HepG2 (cell line): ENCODE data around the gene ATP2B3. TPM values are rescaled to one million over a fixed set of nuclear protein-coding genes. Genes with fewer than 3 reads are reported as not detected.
A peak's percentile ranks its signal among the peaks of the same experiment; 100 is the strongest.

Experiments used
- CCAR2 ChIP-seq: fragments of 200-400 bp; formaldehyde crosslinking; optimal IDR thresholded peaks from 2 replicates; pipeline ENCODE3; 2018; ENCODE audit warnings: low read depth, mild to moderate bottlenecking, low read length, moderate library complexity
- FOXA3 ChIP-seq: IDR thresholded peaks from 2 replicates; pipeline ENCODE4 v1.6.1; 2016; ENCODE audit warnings: missing genetic modification reagents, missing compliant biosample characterization
- HMG20A ChIP-seq: IDR thresholded peaks from 2 replicates; pipeline ENCODE4 v1.6.1; 2016; ENCODE audit warnings: borderline replicate concordance
- KDM1A ChIP-seq: IDR thresholded peaks from 2 replicates; pipeline ENCODE4 v1.6.1; 2016; ENCODE audit warnings: missing compliant biosample characterization
- NFE2L2 ChIP-seq: fragments of 150-350 bp; IDR thresholded peaks from 2 replicates; pipeline ENCODE4 v1.6.1; 2014; ENCODE audit warnings: low read length
- NR2F2 ChIP-seq: IDR thresholded peaks from 2 replicates; pipeline ENCODE4 v1.6.1; 2012; ENCODE audit warnings: low read depth, inconsistent platforms, borderline replicate concordance
- PAF1 ChIP-seq: IDR thresholded peaks from 2 replicates; pipeline ENCODE4 v1.6.1; 2016; ENCODE audit warnings: missing genetic modification reagents, missing compliant biosample characterization
- PAX8 ChIP-seq: sonication (generic); formaldehyde crosslinking; IDR thresholded peaks from 2 replicates; pipeline ENCODE4 v1.8.0; 2022; ENCODE audit warnings: mild to moderate bottlenecking, missing genetic modification reagents, borderline replicate concordance
- RBM22 ChIP-seq: fragments of 200-400 bp; formaldehyde crosslinking; optimal IDR thresholded peaks from 2 replicates; pipeline ENCODE3; 2017; ENCODE audit warnings: mild to moderate bottlenecking, low read length, moderate library complexity
- REL ChIP-seq: sonication (generic); formaldehyde crosslinking; conservative IDR thresholded peaks from 2 replicates; pipeline ENCODE4 v1.8.0; 2022; ENCODE audit warnings: mild to moderate bottlenecking, missing genetic modification reagents, moderate library complexity
- THAP11 ChIP-seq: IDR thresholded peaks from 2 replicates; pipeline ENCODE4 v1.6.1; 2016; ENCODE audit warnings: missing biosample characterization, missing genetic modification reagents
- ZKSCAN8 ChIP-seq: IDR thresholded peaks from 2 replicates; pipeline ENCODE4 v1.6.1; 2016; ENCODE audit warnings: borderline replicate concordance, missing genetic modification reagents, missing compliant biosample characterization
- ZNF124 ChIP-seq: sonication (generic); formaldehyde crosslinking; IDR thresholded peaks from 2 replicates; pipeline ENCODE4 v1.4.0; 2020; ENCODE audit warnings: missing genetic modification reagents
- ZNF776 ChIP-seq: sonication (generic); formaldehyde crosslinking; IDR thresholded peaks from 2 replicates; pipeline ENCODE4 v1.4.0; 2020; ENCODE audit warnings: mild to moderate bottlenecking, missing genetic modification reagents
- polyA plus RNA-seq, 8 experiments: library from polyadenylated mRNA; depleted of rRNA in 3 of 8; stranded (reverse) in 7 of 8; unstranded in 1 of 8; fragments of >200 nt; fragmentation: Illumina TruSeq in 4 of 8; extraction: Trizol in 4 of 8; gene quantifications; 2 replicates each; pipeline versions ENCODE4 v1.2.1 to v1.2.3, GENCODE V29; 2011 to 2016; ENCODE audit warnings: low read depth in 4 of 8, missing spikeins in 1 of 8, mixed read lengths in 1 of 8; ENCODE audit not compliant: insufficient read depth in 1 of 8
- total RNA-seq, 5 experiments: library from RNA; depleted of rRNA; stranded (reverse); fragments of >200 nt; fragmentation: Illumina TruSeq; extraction: Trizol; gene quantifications; 2 replicates each; pipeline ENCODE4 v1.2.3, GENCODE V29; 2016; ENCODE audit warnings: low read depth in 1 of 5
- TF ChIP-seq, protein P1 (sequence below): sonication (generic); formaldehyde crosslinking; IDR thresholded peaks from 2 replicates; pipeline ENCODE4 v1.5.0; 2020; ENCODE audit warnings: missing genetic modification reagents
- TF ChIP-seq, protein P2 (sequence below): sonication (generic); formaldehyde crosslinking; IDR thresholded peaks from 2 replicates; pipeline ENCODE4 v1.5.1; 2020; ENCODE audit warnings: missing genetic modification reagents, mild to moderate bottlenecking, borderline replicate concordance
- TF ChIP-seq, protein P3 (sequence below): sonication (generic); formaldehyde crosslinking; IDR thresholded peaks from 2 replicates; pipeline ENCODE4 v1.8.0; 2022; ENCODE audit warnings: mild to moderate bottlenecking, missing genetic modification reagents, moderate library complexity
- TF ChIP-seq, protein P4 (sequence below): sonication (generic); formaldehyde crosslinking; IDR thresholded peaks from 2 replicates; pipeline ENCODE4 v1.8.1; 2023; ENCODE audit warnings: missing genetic modification reagents, inconsistent platforms, borderline replicate concordance
- TF ChIP-seq, protein P5 (sequence below): sonication (generic); formaldehyde crosslinking; IDR thresholded peaks from 2 replicates; pipeline ENCODE4 v1.9.0; 2021; ENCODE audit warnings: mild to moderate bottlenecking, missing genetic modification reagents

ATP2B3 gene
- total and polyA plus RNA-seq, 2 of the 13 experiments (the other 11 are each of a cell fraction or from before 2014, with no cell fraction given), result not detected

DNA sequence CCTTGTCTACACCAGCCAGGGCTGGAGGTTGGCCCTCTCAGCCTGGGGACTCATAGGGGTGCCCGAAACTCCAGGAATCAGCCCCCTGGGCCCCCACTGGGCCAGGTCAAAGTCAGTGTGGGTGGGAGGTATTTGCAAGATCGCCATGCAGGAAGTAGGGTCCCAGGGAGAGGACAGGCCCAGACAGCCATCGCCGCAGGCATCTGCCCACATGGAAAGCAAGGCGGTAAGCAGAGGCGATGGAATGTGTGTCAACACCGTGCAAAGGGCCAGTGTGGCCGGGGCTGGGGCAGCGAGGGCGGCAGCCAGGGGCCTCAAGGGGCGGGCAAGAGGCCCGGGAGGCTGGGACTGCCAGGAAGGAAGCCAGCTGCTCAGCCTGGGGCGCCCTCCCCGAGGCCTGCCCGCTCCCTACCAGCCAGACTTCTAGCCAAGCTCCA, 110.3 kb downstream of the ATP2B3 start (continued):
- TF ChIP-seq, protein P1, sequence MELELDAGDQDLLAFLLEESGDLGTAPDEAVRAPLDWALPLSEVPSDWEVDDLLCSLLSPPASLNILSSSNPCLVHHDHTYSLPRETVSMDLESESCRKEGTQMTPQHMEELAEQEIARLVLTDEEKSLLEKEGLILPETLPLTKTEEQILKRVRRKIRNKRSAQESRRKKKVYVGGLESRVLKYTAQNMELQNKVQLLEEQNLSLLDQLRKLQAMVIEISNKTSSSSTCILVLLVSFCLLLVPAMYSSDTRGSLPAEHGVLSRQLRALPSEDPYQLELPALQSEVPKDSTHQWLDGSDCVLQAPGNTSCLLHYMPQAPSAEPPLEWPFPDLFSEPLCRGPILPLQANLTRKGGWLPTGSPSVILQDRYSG (CRISPR knock-in tag), result 0 out of 2 replicates have a peak, but pooled peaks have one; percentile 63
- TF ChIP-seq THAP11 (peak; percentile 48), PAX8 (CRISPR knock-in tag) (no peak), REL (CRISPR knock-in tag) (peak; percentile 58; the same call in 1 of the 2 replicates), NR2F2 (no peak), KDM1A (no peak), ZKSCAN8 (CRISPR knock-in tag) (0 out of 2 replicates have a peak, but pooled peaks have one; percentile 22), HMG20A (peak; percentile 69), PAF1 (CRISPR knock-in tag) (0 out of 2 replicates have a peak, but pooled peaks have one; percentile 60), ZNF124 (CRISPR knock-in tag) (peak; percentile 64; the same call in 1 of the 2 replicates), CCAR2 (no peak), NFE2L2 (no peak), ZNF776 (0 out of 2 replicates have a peak, but pooled peaks have one; percentile 8), RBM22 (no peak), FOXA3 (CRISPR knock-in tag) (peak; percentile 88)
- TF ChIP-seq, protein P2, sequence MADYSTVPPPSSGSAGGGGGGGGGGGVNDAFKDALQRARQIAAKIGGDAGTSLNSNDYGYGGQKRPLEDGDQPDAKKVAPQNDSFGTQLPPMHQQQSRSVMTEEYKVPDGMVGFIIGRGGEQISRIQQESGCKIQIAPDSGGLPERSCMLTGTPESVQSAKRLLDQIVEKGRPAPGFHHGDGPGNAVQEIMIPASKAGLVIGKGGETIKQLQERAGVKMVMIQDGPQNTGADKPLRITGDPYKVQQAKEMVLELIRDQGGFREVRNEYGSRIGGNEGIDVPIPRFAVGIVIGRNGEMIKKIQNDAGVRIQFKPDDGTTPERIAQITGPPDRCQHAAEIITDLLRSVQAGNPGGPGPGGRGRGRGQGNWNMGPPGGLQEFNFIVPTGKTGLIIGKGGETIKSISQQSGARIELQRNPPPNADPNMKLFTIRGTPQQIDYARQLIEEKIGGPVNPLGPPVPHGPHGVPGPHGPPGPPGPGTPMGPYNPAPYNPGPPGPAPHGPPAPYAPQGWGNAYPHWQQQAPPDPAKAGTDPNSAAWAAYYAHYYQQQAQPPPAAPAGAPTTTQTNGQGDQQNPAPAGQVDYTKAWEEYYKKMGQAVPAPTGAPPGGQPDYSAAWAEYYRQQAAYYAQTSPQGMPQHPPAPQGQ (CRISPR knock-in tag), result no peak
- TF ChIP-seq, protein P3, sequence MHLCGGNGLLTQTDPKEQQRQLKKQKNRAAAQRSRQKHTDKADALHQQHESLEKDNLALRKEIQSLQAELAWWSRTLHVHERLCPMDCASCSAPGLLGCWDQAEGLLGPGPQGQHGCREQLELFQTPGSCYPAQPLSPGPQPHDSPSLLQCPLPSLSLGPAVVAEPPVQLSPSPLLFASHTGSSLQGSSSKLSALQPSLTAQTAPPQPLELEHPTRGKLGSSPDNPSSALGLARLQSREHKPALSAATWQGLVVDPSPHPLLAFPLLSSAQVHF (CRISPR knock-in tag), result no peak
- TF ChIP-seq, protein P4, sequence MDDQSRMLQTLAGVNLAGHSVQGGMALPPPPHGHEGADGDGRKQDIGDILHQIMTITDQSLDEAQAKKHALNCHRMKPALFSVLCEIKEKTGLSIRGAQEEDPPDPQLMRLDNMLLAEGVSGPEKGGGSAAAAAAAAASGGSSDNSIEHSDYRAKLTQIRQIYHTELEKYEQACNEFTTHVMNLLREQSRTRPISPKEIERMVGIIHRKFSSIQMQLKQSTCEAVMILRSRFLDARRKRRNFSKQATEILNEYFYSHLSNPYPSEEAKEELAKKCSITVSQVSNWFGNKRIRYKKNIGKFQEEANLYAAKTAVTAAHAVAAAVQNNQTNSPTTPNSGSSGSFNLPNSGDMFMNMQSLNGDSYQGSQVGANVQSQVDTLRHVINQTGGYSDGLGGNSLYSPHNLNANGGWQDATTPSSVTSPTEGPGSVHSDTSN, result no peak
- TF ChIP-seq, protein P5, sequence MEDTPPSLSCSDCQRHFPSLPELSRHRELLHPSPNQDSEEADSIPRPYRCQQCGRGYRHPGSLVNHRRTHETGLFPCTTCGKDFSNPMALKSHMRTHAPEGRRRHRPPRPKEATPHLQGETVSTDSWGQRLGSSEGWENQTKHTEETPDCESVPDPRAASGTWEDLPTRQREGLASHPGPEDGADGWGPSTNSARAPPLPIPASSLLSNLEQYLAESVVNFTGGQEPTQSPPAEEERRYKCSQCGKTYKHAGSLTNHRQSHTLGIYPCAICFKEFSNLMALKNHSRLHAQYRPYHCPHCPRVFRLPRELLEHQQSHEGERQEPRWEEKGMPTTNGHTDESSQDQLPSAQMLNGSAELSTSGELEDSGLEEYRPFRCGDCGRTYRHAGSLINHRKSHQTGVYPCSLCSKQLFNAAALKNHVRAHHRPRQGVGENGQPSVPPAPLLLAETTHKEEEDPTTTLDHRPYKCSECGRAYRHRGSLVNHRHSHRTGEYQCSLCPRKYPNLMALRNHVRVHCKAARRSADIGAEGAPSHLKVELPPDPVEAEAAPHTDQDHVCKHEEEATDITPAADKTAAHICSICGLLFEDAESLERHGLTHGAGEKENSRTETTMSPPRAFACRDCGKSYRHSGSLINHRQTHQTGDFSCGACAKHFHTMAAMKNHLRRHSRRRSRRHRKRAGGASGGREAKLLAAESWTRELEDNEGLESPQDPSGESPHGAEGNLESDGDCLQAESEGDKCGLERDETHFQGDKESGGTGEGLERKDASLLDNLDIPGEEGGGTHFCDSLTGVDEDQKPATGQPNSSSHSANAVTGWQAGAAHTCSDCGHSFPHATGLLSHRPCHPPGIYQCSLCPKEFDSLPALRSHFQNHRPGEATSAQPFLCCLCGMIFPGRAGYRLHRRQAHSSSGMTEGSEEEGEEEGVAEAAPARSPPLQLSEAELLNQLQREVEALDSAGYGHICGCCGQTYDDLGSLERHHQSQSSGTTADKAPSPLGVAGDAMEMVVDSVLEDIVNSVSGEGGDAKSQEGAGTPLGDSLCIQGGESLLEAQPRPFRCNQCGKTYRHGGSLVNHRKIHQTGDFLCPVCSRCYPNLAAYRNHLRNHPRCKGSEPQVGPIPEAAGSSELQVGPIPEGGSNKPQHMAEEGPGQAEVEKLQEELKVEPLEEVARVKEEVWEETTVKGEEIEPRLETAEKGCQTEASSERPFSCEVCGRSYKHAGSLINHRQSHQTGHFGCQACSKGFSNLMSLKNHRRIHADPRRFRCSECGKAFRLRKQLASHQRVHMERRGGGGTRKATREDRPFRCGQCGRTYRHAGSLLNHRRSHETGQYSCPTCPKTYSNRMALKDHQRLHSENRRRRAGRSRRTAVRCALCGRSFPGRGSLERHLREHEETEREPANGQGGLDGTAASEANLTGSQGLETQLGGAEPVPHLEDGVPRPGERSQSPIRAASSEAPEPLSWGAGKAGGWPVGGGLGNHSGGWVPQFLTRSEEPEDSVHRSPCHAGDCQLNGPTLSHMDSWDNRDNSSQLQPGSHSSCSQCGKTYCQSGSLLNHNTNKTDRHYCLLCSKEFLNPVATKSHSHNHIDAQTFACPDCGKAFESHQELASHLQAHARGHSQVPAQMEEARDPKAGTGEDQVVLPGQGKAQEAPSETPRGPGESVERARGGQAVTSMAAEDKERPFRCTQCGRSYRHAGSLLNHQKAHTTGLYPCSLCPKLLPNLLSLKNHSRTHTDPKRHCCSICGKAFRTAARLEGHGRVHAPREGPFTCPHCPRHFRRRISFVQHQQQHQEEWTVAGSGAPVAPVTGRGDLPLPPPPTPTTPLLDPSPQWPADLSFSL (CRISPR knock-in tag), result no peak
